Upper lobe of left lung (tissue), 6 donors: Measurements from ENCODE around the gene FLYWCH1. TPM values are rescaled to one million over a fixed set of nuclear protein-coding genes. Genes with fewer than 3 reads are reported as not detected.
"Not testable (repeated sequence)": the region's sequence is repeated elsewhere in the genome, so short reads cannot be mapped to it uniquely, and the experiment has no call there.

Experiments used
- ATAC-seq, 2 donors: fragments of 200-7000 bp; cut with Tn5 transposase; one replicate each; pipeline ENCODE4 v1.9.1; 2022; ENCODE audit warnings: mild to moderate bottlenecking in 2 of 2, moderate library complexity in 2 of 2; ENCODE audit not compliant: low FRiP score in 2 of 2
- DNase-seq, 2 donors: peaks; one replicate each; pipeline ENCODE4 v3.0.0-alpha.2; 2019 to 2020
- H3K27ac ChIP-seq, 4 donors: fragments of 200-600 bp; sonication (generic); one replicate each; pipeline ENCODE4 v1.5.1; 2016 to 2019
- H3K27me3 ChIP-seq, 4 donors: fragments of 200-600 bp; sonication (generic); one replicate each; pipeline ENCODE4 v1.5.1; 2017 to 2019
- H3K36me3 ChIP-seq, 4 donors: fragments of 200-600 bp; sonication (generic); one replicate each; pipeline ENCODE4 v1.5.1; 2016 to 2019
- H3K4me1 ChIP-seq, 4 donors: fragments of 200-600 bp; sonication (generic); one replicate each; pipeline ENCODE4 v1.5.1; 2018 to 2019
- H3K4me3 ChIP-seq, 4 donors: fragments of 200-600 bp; sonication (generic); one replicate each; pipeline ENCODE4 v1.5.1; 2017 to 2019; ENCODE audit warnings: mild to moderate bottlenecking in 2 of 4, moderate library complexity in 1 of 4
- H3K9me3 ChIP-seq, 4 donors: fragments of 200-600 bp; sonication (generic); one replicate each; pipeline ENCODE4 v1.5.1; 2018 to 2019
- CTCF ChIP-seq, 6 experiments: fragments of 450-650 bp in 4 of 6; fragments of 200-600 bp in 2 of 6; sonication (generic) in 2 of 6; IDR thresholded peaks; one replicate each; pipeline ENCODE4 v1.5.1; 2016 to 2019; ENCODE audit warnings: antibody characterized with exemption in 6 of 6
- EP300 ChIP-seq, 4 donors: sonication (generic); formaldehyde crosslinking; IDR thresholded peaks; one replicate each; pipeline ENCODE4 v1.5.1; 2017; ENCODE audit warnings: antibody characterized with exemption in 4 of 4, control low read depth in 2 of 4
- POLR2A ChIP-seq, 4 donors: fragments of 450-650 bp; IDR thresholded peaks; one replicate each; pipeline ENCODE4 v1.5.1; 2016 to 2017; ENCODE audit warnings: antibody characterized with exemption in 4 of 4, mild to moderate bottlenecking in 2 of 4
- POLR2AphosphoS5 ChIP-seq, 2 donors: sonication (generic); formaldehyde crosslinking; IDR thresholded peaks; one replicate each; pipeline ENCODE4 v1.5.1; 2017; ENCODE audit warnings: antibody characterized with exemption in 2 of 2
- WGBS, 2 donors: methylation state at CpG; one replicate each; pipeline ENCODE4 v1.1.5; 2017 to 2018; 5-methylcytosine and 5-hydroxymethylcytosine counted together
- total RNA-seq, 6 donors: library from RNA; depleted of rRNA in 4 of 6; stranded (reverse); fragments of >200 nt in 4 of 6; gene quantifications; one replicate each; pipeline versions ENCODE4 v1.1.0 to v1.2.1, GENCODE V29; 2016 to 2021
- donor health status: DM: no; HTN: no; CAD: no; lungs with moderate emphysema.
- donor health status: DM: no; HTN: yes; CAD: no; lungs with severe emphysema.

The FLYWCH1 gene
- total RNA-seq, 6 donors from 2014 or later: 19.3 to 162 (median 43.4) TPM

GRCh38 chr16:2936436-2937011, 24.8 kb downstream of the FLYWCH1 start:
- WGBS, 2 donors: 90 to 95% methylated on average over 17 to 21 of the region's 22 CpGs

GRCh38 chr16:2937170-2937569, 25.4 kb downstream of the FLYWCH1 start:
- ATAC-seq (no peak), DNase-seq (no peak)

More at GRCh38 chr16:2936436-2937011, 24.8 kb downstream of the FLYWCH1 start:
- Histone ChIP-seq H3K4me3 (no peak overlapping the region), H3K27ac (no peak overlapping the region), H3K9me3 (no peaks in the 10 kb centered on the region), H3K27me3 (no peaks in the 10 kb centered on the region), H3K4me1 (no peaks in the 10 kb centered on the region), H3K36me3 (peaks cover 6 to 92% (median 85%) of the 10 kb centered on the region in 4 donors)
- DNase-seq: peak in 1 of 2 donors; percentile 59
- TF ChIP-seq POLR2A (IDR thresholded peaks at IDR 0.05): no peak
- no peak for TF ChIP-seq CTCF (IDR thresholded peaks at IDR 0.05)
- no peak for TF ChIP-seq EP300 (IDR thresholded peaks at IDR 0.05)
- no peak for TF ChIP-seq POLR2AphosphoS5 (IDR thresholded peaks at IDR 0.05)
- ATAC-seq: no peak

GRCh38 chr16:2938206-2938605, 26.5 kb downstream of the FLYWCH1 start:
- ATAC-seq (no peak), DNase-seq (peak in 1 of 2 donors; percentile 75)
- WGBS, 2 donors: 95 to 100% methylated on average over 1 to 12 of the region's 12 CpGs
- TF ChIP-seq EP300 (IDR thresholded peaks at IDR 0.05): no peak
- TF ChIP-seq POLR2AphosphoS5 (IDR thresholded peaks at IDR 0.05): no peak
- TF ChIP-seq CTCF (IDR thresholded peaks at IDR 0.05): no peak
- no peak for TF ChIP-seq POLR2A (IDR thresholded peaks at IDR 0.05)
- H3K36me3 ChIP-seq: peaks cover 6 to 96% (median 80%) of the 10 kb centered on the region in 4 donors
- H3K27ac ChIP-seq: no peak overlapping the region
- no peaks in the 10 kb centered on the region for H3K4me1 ChIP-seq
- no peaks in the 10 kb centered on the region for H3K9me3 ChIP-seq
- no peaks in the 10 kb centered on the region for H3K27me3 ChIP-seq
- no peak overlapping the region for H3K4me3 ChIP-seq

More at GRCh38 chr16:2937170-2937569, 25.4 kb downstream of the FLYWCH1 start:
- no peaks in the 10 kb centered on the region for H3K27me3 ChIP-seq
- H3K27ac ChIP-seq: no peak overlapping the region
- no peaks in the 10 kb centered on the region for H3K9me3 ChIP-seq
- no peaks in the 10 kb centered on the region for H3K4me1 ChIP-seq
- WGBS, 2 donors: 80 to 93% methylated on average over 3 to 12 of the region's 24 CpGs
- no peak for TF ChIP-seq CTCF (IDR thresholded peaks at IDR 0.05)
- TF ChIP-seq POLR2A (IDR thresholded peaks at IDR 0.05): no peak
- no peak for TF ChIP-seq POLR2AphosphoS5 (IDR thresholded peaks at IDR 0.05)
- TF ChIP-seq EP300 (IDR thresholded peaks at IDR 0.05): no peak
- H3K36me3 ChIP-seq: peaks cover 6 to 95% (median 85%) of the 10 kb centered on the region in 4 donors
- H3K4me3 ChIP-seq: no peak overlapping the region

DNA sequence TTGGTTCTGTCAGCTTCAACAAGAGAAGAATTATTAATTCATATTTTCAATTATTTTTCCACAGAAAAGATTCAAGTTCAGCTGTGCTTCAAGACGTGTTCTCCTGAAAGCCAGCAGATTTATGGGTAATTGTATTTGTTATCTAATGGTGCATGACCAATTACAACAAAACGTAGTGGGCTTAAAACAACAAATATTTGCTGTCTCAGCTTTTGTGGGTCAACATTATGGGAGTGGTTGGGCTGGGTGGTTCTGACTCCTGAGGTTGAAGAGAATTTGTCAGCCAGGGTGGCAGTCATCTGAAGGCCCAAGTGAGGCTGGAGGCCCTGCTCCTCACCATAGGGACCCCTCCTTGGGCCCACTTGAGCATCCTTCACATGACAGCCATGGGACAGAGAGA, 28.2 kb downstream of the FLYWCH1 start:
- 90 to 91% methylated on average over 2 of the region's 2 CpGs for WGBS, 2 donors
- no peak overlapping the region for H3K27ac ChIP-seq
- TF ChIP-seq POLR2A (IDR thresholded peaks at IDR 0.05) (no peak), EP300 (IDR thresholded peaks at IDR 0.05) (no peak), CTCF (IDR thresholded peaks at IDR 0.05) (no peak), POLR2AphosphoS5 (IDR thresholded peaks at IDR 0.05) (no peak)
- H3K36me3 ChIP-seq: peaks cover 6 to 82% (median 65%) of the 10 kb centered on the region in 4 donors
- H3K4me3 ChIP-seq: no peak overlapping the region
- DNase-seq: no peak
- ATAC-seq: no peak
- H3K9me3 ChIP-seq: no peaks in the 10 kb centered on the region
- no peaks in the 10 kb centered on the region for H3K4me1 ChIP-seq
- no peaks in the 10 kb centered on the region for H3K27me3 ChIP-seq

- no peaks in the 10 kb centered on the region for H3K27me3 ChIP-seq
- H3K4me3 ChIP-seq: no peak overlapping the region
- H3K27ac ChIP-seq: no peak overlapping the region
- DNase-seq: no peak
- H3K4me1 ChIP-seq: no peaks in the 10 kb centered on the region
- no peaks in the 10 kb centered on the region for H3K9me3 ChIP-seq
- peaks cover 6 to 68% (median 47%) of the 10 kb centered on the region in 4 donors for H3K36me3 ChIP-seq
- no peak for ATAC-seq
- WGBS, 2 donors: 81 to 88% methylated on average over 4 of the region's 4 CpGs
- no peak for TF ChIP-seq CTCF (IDR thresholded peaks at IDR 0.05)
- TF ChIP-seq EP300 (IDR thresholded peaks at IDR 0.05): no peak
- TF ChIP-seq POLR2AphosphoS5 (IDR thresholded peaks at IDR 0.05): no peak
- TF ChIP-seq POLR2A (IDR thresholded peaks at IDR 0.05): no peak
Measured at GRCh38 chr16:2942045-2942444, 30.3 kb downstream of the FLYWCH1 start.

DNA sequence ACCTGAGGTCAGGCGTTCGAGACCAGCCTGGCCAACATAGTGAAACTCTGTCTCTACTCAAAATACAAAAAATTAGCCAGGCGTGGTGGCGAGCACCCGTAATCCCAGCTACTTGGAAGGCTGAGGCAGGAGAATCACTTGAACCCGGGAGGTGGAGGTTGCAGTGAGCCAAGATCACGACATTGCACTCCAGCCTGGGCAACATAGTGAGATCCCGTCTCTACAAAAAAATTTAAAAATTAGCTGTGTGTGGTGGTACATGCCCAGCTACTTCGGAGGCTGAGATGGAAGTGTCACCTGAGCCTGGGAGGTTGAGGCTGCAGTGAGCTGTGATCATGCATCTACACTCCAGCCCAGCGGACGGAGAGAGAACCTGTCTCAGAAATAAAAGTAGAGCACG, 32.0 kb downstream of the FLYWCH1 start:
- not testable (repeated sequence) for H3K4me1 ChIP-seq, H3K27me3 ChIP-seq, H3K9me3 ChIP-seq, DNase-seq, H3K4me3 ChIP-seq, ATAC-seq, H3K27ac ChIP-seq
- WGBS, 2 donors: 73 to 90% methylated on average over 12 of the region's 12 CpGs
- H3K36me3 ChIP-seq: peaks cover 0 to 57% (median 34%) of the 10 kb centered on the region in 4 donors
